ENCODE measurements around the gene QTRT2.

- TF ChIP-seq ZNF331 (CRISPR knock-in tag; IDR thresholded peaks at IDR 0.05; ENCODE audit: low read depth) (no peak), CTCF (conservative IDR thresholded peaks at IDR 0.05; ENCODE audit: low read depth in 2 of 2) (no peak)
Measured at GRCh38 chr3:114104414-114104813, 47.9 kb downstream of the QTRT2 start.

Measured in GM23338 (cell line).